ENCODE results near the gene HDAC7. TPM values are rescaled to one million over a fixed set of nuclear protein-coding genes. Genes with fewer than 3 reads are reported as not detected.

The HDAC7 gene
- total RNA-seq, 1 donor from 2014 or later = 126 TPM

DNA sequence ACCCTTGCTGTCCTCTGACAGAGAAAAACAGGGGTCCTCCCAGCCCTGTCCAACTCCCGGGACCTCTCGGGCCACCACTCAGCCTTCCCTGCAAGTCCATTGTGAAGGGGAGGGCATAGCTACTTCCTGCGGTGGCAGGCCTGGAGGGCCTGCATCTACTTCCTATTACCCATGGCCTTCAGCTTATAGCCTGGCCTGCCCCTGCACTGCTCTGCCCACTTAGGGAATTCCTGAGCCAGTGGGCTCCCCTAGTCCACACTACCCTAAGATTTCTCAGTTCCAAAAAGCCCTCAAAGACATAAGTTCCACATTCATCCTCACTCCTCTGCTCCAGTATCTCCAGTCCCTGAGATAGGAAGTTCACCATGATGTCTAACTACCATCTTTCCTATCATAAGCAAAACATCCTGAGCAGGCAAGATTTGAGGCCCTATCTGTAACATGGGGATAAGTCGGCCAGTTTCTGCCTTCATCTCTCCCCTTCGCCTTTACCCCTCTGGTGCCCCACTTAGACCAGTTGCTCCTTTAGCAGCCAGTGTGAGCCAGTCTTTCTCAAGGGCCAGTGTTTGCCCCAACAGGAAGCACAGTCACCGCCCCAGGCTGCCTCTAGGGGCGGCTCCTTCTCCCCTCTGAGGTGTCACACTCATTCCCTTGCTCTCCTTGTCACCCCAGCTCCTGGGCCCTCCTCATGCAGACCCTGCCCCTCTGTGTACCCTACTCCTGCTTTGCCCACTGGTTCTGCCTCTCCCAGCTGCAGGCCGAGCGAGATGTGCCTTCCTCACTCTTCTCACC lies 10.9 kb downstream of the HDAC7 start:
- DNase-seq = no peak
- intact Hi-C loops (cut with micrococcal nuclease) = loop anchor here (1.0 kb wide), 2 partner anchors 7 to 24 kb away; no protein-coding TSS in a partner anchor
- Mint-ChIP-seq H3K27me3 (no peaks in the 10 kb centered on the region), H3K4me3 (peak overlapping the region; percentile 66), H3K27ac (peak overlapping the region; percentile 93), H3K36me3 (ENCODE audit: low read depth) (peaks cover 18% of the 10 kb centered on the region), H3K9me3 (no peaks in the 10 kb centered on the region), H3K4me1 (peaks cover 98% of the 10 kb centered on the region)
- TF ChIP-seq, protein P1, sequence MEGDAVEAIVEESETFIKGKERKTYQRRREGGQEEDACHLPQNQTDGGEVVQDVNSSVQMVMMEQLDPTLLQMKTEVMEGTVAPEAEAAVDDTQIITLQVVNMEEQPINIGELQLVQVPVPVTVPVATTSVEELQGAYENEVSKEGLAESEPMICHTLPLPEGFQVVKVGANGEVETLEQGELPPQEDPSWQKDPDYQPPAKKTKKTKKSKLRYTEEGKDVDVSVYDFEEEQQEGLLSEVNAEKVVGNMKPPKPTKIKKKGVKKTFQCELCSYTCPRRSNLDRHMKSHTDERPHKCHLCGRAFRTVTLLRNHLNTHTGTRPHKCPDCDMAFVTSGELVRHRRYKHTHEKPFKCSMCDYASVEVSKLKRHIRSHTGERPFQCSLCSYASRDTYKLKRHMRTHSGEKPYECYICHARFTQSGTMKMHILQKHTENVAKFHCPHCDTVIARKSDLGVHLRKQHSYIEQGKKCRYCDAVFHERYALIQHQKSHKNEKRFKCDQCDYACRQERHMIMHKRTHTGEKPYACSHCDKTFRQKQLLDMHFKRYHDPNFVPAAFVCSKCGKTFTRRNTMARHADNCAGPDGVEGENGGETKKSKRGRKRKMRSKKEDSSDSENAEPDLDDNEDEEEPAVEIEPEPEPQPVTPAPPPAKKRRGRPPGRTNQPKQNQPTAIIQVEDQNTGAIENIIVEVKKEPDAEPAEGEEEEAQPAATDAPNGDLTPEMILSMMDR (IDR thresholded peaks at IDR 0.05) = no peak
- ChIA-PET POLR2A (interaction anchor here (0.5 to 19.6 kb wide), 10 partner anchors 9 to 1736 kb away, joined by 3 to 573 read pairs (median 6); partner anchors contain the start of genes HDAC7, RPAP3, SENP1 and SLC48A1), CTCF (interaction anchor here (0.8 to 6.2 kb wide), 13 partner anchors 9 to 95 kb away, joined by 3 to 70 read pairs (median 9); partner anchors contain the start of gene HDAC7)
- peak; percentile 5 for ATAC-seq (ENCODE audit: low read depth)

DNA sequence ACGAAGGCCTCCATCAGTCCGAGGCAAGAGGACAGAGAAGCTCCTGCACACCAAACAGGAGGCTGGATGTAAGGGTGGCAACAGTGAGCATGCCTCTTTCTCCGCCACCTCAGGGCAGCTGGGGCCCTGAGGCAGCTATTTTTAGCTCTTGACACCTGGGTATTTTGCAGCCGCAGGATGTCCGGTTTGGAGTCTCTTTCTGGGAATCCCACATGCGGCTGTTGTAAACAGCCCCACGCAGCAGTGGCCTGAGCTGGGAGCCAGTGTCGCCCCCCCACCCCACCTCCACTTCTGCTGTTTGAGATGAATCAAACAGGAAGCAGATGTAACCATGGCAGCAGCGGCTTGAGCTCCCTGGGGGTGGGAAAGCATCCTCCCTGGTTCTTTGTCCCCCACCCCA lies 11.7 kb downstream of the HDAC7 start:
- TF ChIP-seq, protein P1 (IDR thresholded peaks at IDR 0.05) = no peak
- ATAC-seq (ENCODE audit: low read depth) = peak; percentile 35

DNA sequence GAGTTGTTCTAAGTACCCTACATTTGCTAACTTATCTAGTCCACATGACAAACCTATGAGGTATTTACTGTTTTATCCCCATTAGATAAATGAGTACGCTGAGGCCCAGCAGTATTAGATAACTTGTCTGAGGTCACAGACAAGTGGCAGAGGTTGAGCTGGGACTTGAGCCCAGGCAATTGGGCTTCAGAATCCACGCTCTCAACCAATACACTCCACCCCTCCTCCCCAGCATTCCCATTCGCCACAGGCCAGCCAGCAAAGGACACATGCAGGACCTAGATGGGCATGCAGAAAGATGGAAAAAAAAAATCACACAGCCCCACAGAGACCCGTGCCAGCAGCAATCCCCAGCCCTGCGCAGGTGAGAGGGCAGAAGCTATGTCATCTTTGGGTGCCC lies 12.4 kb downstream of the HDAC7 start:
- Mint-ChIP-seq H3K9me3 (no peaks in the 10 kb centered on the region), H3K27ac (peak overlapping the region; percentile 93), H3K4me3 (peak overlapping the region; percentile 53), H3K4me1 (peaks cover 98% of the 10 kb centered on the region), H3K27me3 (no peaks in the 10 kb centered on the region), H3K36me3 (ENCODE audit: low read depth) (peaks cover 18% of the 10 kb centered on the region)
- CTCF ChIA-PET = interaction anchor here (1.3 to 6.2 kb wide), 11 partner anchors 10 to 94 kb away, joined by 4 to 70 read pairs (median 9); partner anchors contain the start of gene HDAC7
- DNase-seq = no peak
- intact Hi-C loops (cut with micrococcal nuclease) = no loop called here
- no peak for ATAC-seq (ENCODE audit: low read depth)
- POLR2A ChIA-PET = interaction anchor here (0.9 to 19.6 kb wide), 9 partner anchors 8 to 298 kb away, joined by 3 to 573 read pairs (median 4); partner anchors contain the start of genes HDAC7, SENP1 and SLC48A1
- TF ChIP-seq, protein P1 (IDR thresholded peaks at IDR 0.05) = no peak

More for the DNA sequence above, 11.7 kb downstream of the HDAC7 start:
- Mint-ChIP-seq H3K27ac (peak overlapping the region; percentile 93), H3K9me3 (no peaks in the 10 kb centered on the region), H3K4me3 (peak overlapping the region; percentile 66), H3K36me3 (ENCODE audit: low read depth) (peaks cover 18% of the 10 kb centered on the region), H3K4me1 (peaks cover 98% of the 10 kb centered on the region), H3K27me3 (no peaks in the 10 kb centered on the region)
- DNase-seq = peak; percentile 69
- ChIA-PET POLR2A (interaction anchor here (0.5 to 19.6 kb wide), 12 partner anchors 8 to 1735 kb away, joined by 3 to 573 read pairs (median 4); partner anchors contain the start of genes HDAC7, RPAP3, SENP1 and SLC48A1), CTCF (interaction anchor here (0.8 to 6.2 kb wide), 13 partner anchors 10 to 95 kb away, joined by 3 to 70 read pairs (median 9); partner anchors contain the start of gene HDAC7)
- intact Hi-C loops (cut with micrococcal nuclease) = loop anchor here (1.0 kb wide), 1 partner anchor 24 kb away; no protein-coding TSS in a partner anchor

DNA sequence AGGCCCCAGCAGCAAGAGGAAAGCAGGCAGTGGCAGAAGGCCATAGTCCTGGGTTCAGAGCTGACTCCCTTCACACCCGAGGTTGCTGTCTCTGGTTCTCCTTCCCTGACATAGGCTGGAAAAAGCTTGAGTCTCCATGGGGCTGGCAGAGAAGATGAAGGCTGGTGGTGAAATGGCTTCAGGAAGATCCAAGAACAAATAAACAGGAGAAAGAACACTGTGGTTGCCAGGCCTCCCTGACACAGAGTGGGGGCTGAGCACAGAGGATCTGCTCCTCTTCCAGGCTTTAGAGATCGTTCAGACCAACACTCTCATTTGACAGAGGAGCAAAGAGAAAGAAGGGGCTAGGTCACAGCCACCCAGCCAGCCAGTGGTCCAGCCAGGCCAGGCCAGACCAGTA lies 14.3 kb downstream of the HDAC7 start:
- Mint-ChIP-seq H3K4me3 (no peak overlapping the region), H3K27me3 (no peaks in the 10 kb centered on the region), H3K36me3 (ENCODE audit: low read depth) (peaks cover 26% of the 10 kb centered on the region), H3K9me3 (no peaks in the 10 kb centered on the region), H3K27ac (peak overlapping the region; percentile 93), H3K4me1 (peaks cover 93% of the 10 kb centered on the region)
- ChIA-PET POLR2A (interaction anchor here (19.6 kb wide), 1 partner anchor 29 kb away, joined by 573 read pairs; no protein-coding TSS in a partner anchor), CTCF (interaction anchor here (1.2 to 6.2 kb wide), 3 partner anchors 32 to 87 kb away, joined by 3 to 70 read pairs (median 4); no protein-coding TSS in a partner anchor)
- TF ChIP-seq, protein P1 (IDR thresholded peaks at IDR 0.05) = no peak
- no peak for DNase-seq
- no peak for ATAC-seq (ENCODE audit: low read depth)
- intact Hi-C loops (cut with micrococcal nuclease) = no loop called here

Measured in activated B cell treated with CpG ODN at 0.5 μM for 24 hours (primary cell).